HCT116 (cell line): ENCODE measurements around the gene PI4KA. TPM values are rescaled to one million over a fixed set of nuclear protein-coding genes. Genes with fewer than 3 reads are reported as not detected.

Experiments used
- ATAC-seq: fragments of 200-7000 bp; cut with Tn5 transposase; 2 replicates; pipeline ENCODE4 v1.9.1; 2020; ENCODE audit warnings: mild to moderate bottlenecking, moderate library complexity
- BruUV-seq: library from RNA; stranded (reverse); fragments of 400-500 nt; replicated peaks from 2 replicates; lab custom pipeline; 2021; lab: Mats Ljungman, UMichigan
- CTCF ChIA-PET: fragments of 300-600 bp; sonication (Branson Sonifier 250); formaldehyde crosslinking; loops from one replicate; lab custom pipeline; 2021; ENCODE audit warnings: antibody characterized with exemption; lab: Charles Lee
- POLR2A ChIA-PET: fragments of 300-600, 350-600 bp; sonication (Branson Sonifier 250); formaldehyde crosslinking; loops from one replicate; lab custom pipeline; 2021; ENCODE audit warnings: antibody characterized with exemption; lab: Charles Lee
- RAD21 ChIA-PET, 2 experiments: fragments of 300-600 bp; sonication (Branson Sonifier 250); formaldehyde crosslinking; loops; one replicate each; lab custom pipeline; 2023; ENCODE audit warnings: low total read pairs in 2 of 2; ENCODE audit not compliant: uncharacterized antibody in 2 of 2, unreplicated experiment in 2 of 2, low non-redundant PET in 1 of 2; lab: Charles Lee
- DNase-seq: peaks from one replicate; pipeline ENCODE4 v3.0.0-alpha.2; 2010; ENCODE audit warnings: low read depth, low spot score
- H2AFZ ChIP-seq: fragments of 200-600 bp; shearing (Covaris generic), sonication (generic); 2 replicates; pipeline ENCODE4 v1.6.1; 2017; ENCODE audit warnings: low read depth, mixed run types, mixed read lengths, antibody characterized with exemption, low read length; ENCODE audit not compliant: poor library complexity, severe bottlenecking
- H3K27ac ChIP-seq: 2 replicates; pipeline ENCODE4 v1.5.1; 2012; ENCODE audit warnings: low read depth, low read length
- H3K27me3 ChIP-seq: fragments of 200-600 bp; sonication (generic); 2 replicates; pipeline ENCODE4 v1.6.1; 2016; ENCODE audit warnings: mixed run types, low read length, mixed read lengths; ENCODE audit not compliant: insufficient read depth
- H3K36me3 ChIP-seq, 2 experiments: fragments of 200-500 bp in 1 of 2; fragments of 200-600 bp in 1 of 2; sonication (Bioruptor generic) in 1 of 2; sonication (generic) in 1 of 2; 2 replicates each; pipeline versions ENCODE4 v1.5.1 to v1.6.1; 2014 to 2016; ENCODE audit warnings: low read length in 2 of 2, inconsistent platforms in 1 of 2, mixed read lengths in 1 of 2, mixed run types in 1 of 2; ENCODE audit not compliant: insufficient read depth in 2 of 2, control insufficient read depth in 1 of 2
- H3K4me1 ChIP-seq, 2 experiments: fragments of 200-600 bp in 1 of 2; sonication (generic) in 1 of 2; 2 replicates each; pipeline versions ENCODE4 v1.5.1 to v1.6.1; 2012 to 2017; ENCODE audit warnings: low read length in 2 of 2, inconsistent platforms in 1 of 2, mild to moderate bottlenecking in 1 of 2, mixed read lengths in 1 of 2, mixed run types in 1 of 2, moderate library complexity in 1 of 2; ENCODE audit not compliant: insufficient read depth in 2 of 2, control insufficient read depth in 1 of 2
- H3K4me2 ChIP-seq: fragments of 200-600 bp; sonication (generic); 2 replicates; pipeline ENCODE4 v1.6.1; 2017; ENCODE audit warnings: mixed run types, low read length, mixed read lengths
- H3K4me3 ChIP-seq, 2 experiments: fragments of 200-600 bp in 1 of 2; sonication (generic) in 1 of 2; replicated peaks in 1 of 2; 2 replicates each; pipeline ENCODE4 v1.5.1; 2011 to 2016; ENCODE audit warnings: low read length in 2 of 2, control low read depth in 1 of 2, low read depth in 1 of 2, mild to moderate bottlenecking in 1 of 2, mixed read lengths in 1 of 2, mixed run types in 1 of 2
- H3K79me2 ChIP-seq: fragments of 200-600 bp; sonication (generic); 2 replicates; pipeline ENCODE4 v1.6.1; 2017; ENCODE audit warnings: mild to moderate bottlenecking, mixed run types, low read length, moderate library complexity, mixed read lengths; ENCODE audit not compliant: insufficient read depth
- H3K9ac ChIP-seq: fragments of 200-600 bp; sonication (generic); 2 replicates; pipeline ENCODE4 v1.6.1; 2016; ENCODE audit warnings: low read length, mixed read lengths
- H3K9me2 ChIP-seq: fragments of 200-600 bp; sonication (generic), shearing (Covaris generic); 2 replicates; pipeline ENCODE4 v1.6.1; 2017; ENCODE audit warnings: mixed run types, mild to moderate bottlenecking, moderate library complexity; ENCODE audit not compliant: insufficient read depth
- H3K9me3 ChIP-seq, 2 experiments: fragments of 200-500 bp in 1 of 2; fragments of 200-600 bp in 1 of 2; sonication (Bioruptor generic) in 1 of 2; sonication (generic) in 1 of 2; 2 replicates each; pipeline ENCODE4 v1.6.1; 2014 to 2017; ENCODE audit warnings: low read length in 2 of 2, mixed read lengths in 2 of 2, inconsistent platforms in 1 of 2, low read depth in 1 of 2, mild to moderate bottlenecking in 1 of 2, mixed run types in 1 of 2, moderate library complexity in 1 of 2; ENCODE audit not compliant: control insufficient read depth in 1 of 2, insufficient read depth in 1 of 2
- H4K20me1 ChIP-seq: fragments of 200-600 bp; sonication (generic), shearing (Covaris generic); 2 replicates; pipeline ENCODE4 v1.6.1; 2017; ENCODE audit warnings: mixed run types, mild to moderate bottlenecking, moderate library complexity; ENCODE audit not compliant: insufficient read depth
- FOSL1 ChIP-seq: IDR thresholded peaks from 2 replicates; pipeline ENCODE4 v1.6.1; 2012; ENCODE audit warnings: low read depth
- POLR2A ChIP-seq: IDR thresholded peaks from 2 replicates; pipeline ENCODE4 v1.7.0; 2011; ENCODE audit warnings: borderline replicate concordance; ENCODE audit not compliant: insufficient read depth, insufficient read length; ENCODE audit errors: extremely low read depth
- RAD21 ChIP-seq: IDR thresholded peaks from 2 replicates; pipeline ENCODE4 v1.6.1; 2012; ENCODE audit warnings: low read depth, mild to moderate bottlenecking
- REST ChIP-seq: IDR thresholded peaks from 2 replicates; pipeline ENCODE4 v1.6.1; 2012; ENCODE audit warnings: low read depth
- SIN3A ChIP-seq: IDR thresholded peaks from 2 replicates; pipeline ENCODE4 v1.6.1; 2012; ENCODE audit warnings: low read depth
- ZBTB33 ChIP-seq: IDR thresholded peaks from 2 replicates; pipeline ENCODE4 v1.6.1; 2011; ENCODE audit warnings: mild to moderate bottlenecking, low read length, moderate library complexity; ENCODE audit not compliant: insufficient replicate concordance; ENCODE audit errors: extremely low read depth
- ZNF274 ChIP-seq: fragments of 200-500 bp; sonication (Bioruptor generic); IDR thresholded peaks from 2 replicates; pipeline ENCODE4 v1.6.1; 2014; ENCODE audit warnings: mild to moderate bottlenecking, low read depth, low read length, inconsistent platforms
- intact Hi-C: fragments of 100-400 bp; cut with micrococcal nuclease; formaldehyde crosslinking; loops from 2 replicates; pipeline ENCODE4 v1.10.0; 2022
- total RNA-seq: library from RNA; stranded (reverse); gene quantifications from one replicate; pipeline ENCODE4 v1.2.1, GENCODE V29; 2021; ENCODE audit not compliant: unreplicated experiment

PI4KA gene
- total RNA-seq, 1 experiment from 2014 or later: 59.6 TPM

GRCh38 chr22:20792221-20792965 lies 66.2 kb downstream of the PI4KA start:
- Histone ChIP-seq H4K20me1 (no peaks in the 10 kb centered on the region), H3K36me3 (peaks cover 0 to 3% of the 10 kb centered on the region in 2 experiments; a peak in 2 of 4 replicates), H3K9ac (no peak overlapping the region), H2AFZ (no peak overlapping the region), H3K4me2 (no peak overlapping the region), H3K27ac (no peak overlapping the region), H3K9me2 (no peaks in the 10 kb centered on the region), H3K4me3 (no peak overlapping the region), H3K4me1 (no peaks in the 10 kb centered on the region), H3K9me3 (no peaks in the 10 kb centered on the region), H3K79me2 (no peaks in the 10 kb centered on the region), H3K27me3 (no peaks in the 10 kb centered on the region)
- POLR2A ChIA-PET: no interaction called here
- intact Hi-C loops: no loop called here
- no TSS peak for BruUV-seq
- no peak for DNase-seq
- TF ChIP-seq REST (no peak), ZBTB33 (no peak), ZNF274 (no peak), SIN3A (no peak), RAD21 (no peak), POLR2A (no peak), FOSL1 (no peak)
- CTCF ChIA-PET: interaction anchor here (1.6 kb wide), 1 partner anchor 9 kb away, joined by 8 read pairs; no protein-coding TSS in a partner anchor
- RAD21 ChIA-PET: no interaction called here
- ATAC-seq: no peak
